Epithelial cell of esophagus (primary cell): ENCODE measurements around the gene DOCK4.
A peak's percentile ranks its signal among the peaks of the same experiment; 100 is the strongest.

Source experiments
- DNase-seq: peaks from one replicate; pipeline ENCODE4 v3.0.0; 2010; ENCODE audit warnings: low read depth
- H3K4me3 ChIP-seq: 2 replicates; pipeline ENCODE4 v1.5.1; 2011; ENCODE audit warnings: mild to moderate bottlenecking, low read length, control low read depth
- CTCF ChIP-seq: IDR thresholded peaks from 2 replicates; pipeline ENCODE4 v1.5.1; 2011; ENCODE audit warnings: low read depth, mild to moderate bottlenecking, low read length, control low read depth, inconsistent platforms; ENCODE audit not compliant: insufficient read depth; ENCODE audit errors: missing control alignments

DOCK4 gene

GRCh38 chr7:112108981-112109380, 97.2 kb downstream of the DOCK4 start:
- no peak for TF ChIP-seq CTCF
- no peak overlapping the region for H3K4me3 ChIP-seq
- no peak for DNase-seq

- no peak for DNase-seq
- TF ChIP-seq CTCF, result no peak
- H3K4me3 ChIP-seq, result no peak overlapping the region
Observed at GRCh38 chr7:112105584-112106530, 100.3 kb downstream of the DOCK4 start.

- DNase-seq, result no peak
- TF ChIP-seq CTCF, result no peak
- H3K4me3 ChIP-seq, result no peak overlapping the region
Observed at GRCh38 chr7:112104120-112104519, 102.1 kb downstream of the DOCK4 start.

- DNase-seq, result peak; percentile 60
- TF ChIP-seq CTCF, result no peak
- no peak overlapping the region for H3K4me3 ChIP-seq
Observed at GRCh38 chr7:112103246-112103645, 103.0 kb downstream of the DOCK4 start.

- no peak for TF ChIP-seq CTCF
- no peak for DNase-seq
- no peak overlapping the region for H3K4me3 ChIP-seq
Observed at GRCh38 chr7:112101201-112101846, 104.9 kb downstream of the DOCK4 start.

- no peak overlapping the region for H3K4me3 ChIP-seq
- TF ChIP-seq CTCF, result no peak
- DNase-seq, result peak; percentile 60
Observed at GRCh38 chr7:112097524-112097923, 108.7 kb downstream of the DOCK4 start.
